ENCODE results near the gene MSN.

DNA sequence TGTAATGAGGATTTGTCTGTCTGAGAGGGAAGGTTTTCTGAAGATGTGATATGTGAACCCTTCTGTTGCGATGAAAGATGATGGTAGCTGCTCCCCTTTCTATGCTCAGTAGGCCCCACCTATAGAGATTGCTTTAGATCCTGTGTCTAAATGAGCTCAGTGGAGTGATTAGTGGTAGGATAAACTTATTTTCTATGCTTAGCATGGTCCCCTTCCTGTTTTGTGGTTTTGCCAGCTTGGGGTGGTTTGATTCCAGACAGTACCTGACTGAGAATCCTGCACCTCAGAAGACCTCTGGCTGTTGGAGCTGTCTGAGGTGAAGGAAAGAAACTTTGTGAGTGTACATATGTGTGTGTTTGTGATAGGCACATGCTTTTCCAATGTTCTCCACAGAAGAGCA is 17.7 kb downstream of the MSN start:
- TF ChIP-seq YY1 (IDR thresholded peaks at IDR 0.05; ENCODE audit: insufficient read depth, insufficient read length): no peak
- TF ChIP-seq ZNF274 (IDR thresholded peaks at IDR 0.05; ENCODE audit: low read depth, low read length): no peak
- TF ChIP-seq SUZ12 (IDR thresholded peaks at IDR 0.05; ENCODE audit: extremely low read depth, insufficient read depth, insufficient read length): no peak
